GM21723 (cell line): ENCODE data around the gene CHST12.

Experiments
- ATAC-seq: cut with Tn5 transposase; IDR thresholded peaks from one replicate; pipeline ENCODE4 v1.9.1; 2021; ENCODE audit warnings: mild to moderate bottlenecking, moderate library complexity; ENCODE audit not compliant: unreplicated experiment

Gene CHST12

DNA sequence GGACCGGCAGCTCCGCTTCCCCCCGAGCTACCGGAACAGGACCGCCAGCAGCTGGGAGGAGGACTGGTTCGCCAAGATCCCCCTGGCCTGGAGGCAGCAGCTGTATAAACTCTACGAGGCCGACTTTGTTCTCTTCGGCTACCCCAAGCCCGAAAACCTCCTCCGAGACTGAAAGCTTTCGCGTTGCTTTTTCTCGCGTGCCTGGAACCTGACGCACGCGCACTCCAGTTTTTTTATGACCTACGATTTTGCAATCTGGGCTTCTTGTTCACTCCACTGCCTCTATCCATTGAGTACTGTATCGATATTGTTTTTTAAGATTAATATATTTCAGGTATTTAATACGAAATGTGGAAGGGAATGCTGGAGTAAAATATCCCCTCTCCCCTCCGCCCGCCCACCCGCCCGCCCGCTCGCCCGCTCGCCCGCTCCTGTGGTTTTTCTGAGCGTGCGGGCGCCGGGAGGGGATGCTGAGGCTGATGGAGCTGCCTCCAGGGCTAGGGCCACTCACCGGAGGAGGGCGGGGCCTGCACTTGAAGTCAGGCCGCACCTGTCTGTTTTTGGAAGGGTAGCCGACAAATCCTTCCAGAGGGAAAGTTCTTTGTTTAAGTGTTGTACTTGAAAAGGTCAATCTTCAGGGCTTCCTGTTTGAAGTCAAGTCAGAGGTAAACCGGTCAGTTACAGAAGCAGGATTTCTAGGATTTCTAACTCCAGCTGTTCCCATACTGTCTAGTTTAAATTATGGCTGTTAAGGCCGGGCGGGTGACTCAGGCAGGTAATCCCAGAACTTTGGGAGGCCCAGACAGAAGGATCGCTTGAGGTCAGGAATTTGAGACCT is 30.5 kb downstream of the CHST12 start:
- ATAC-seq: no peak

DNA sequence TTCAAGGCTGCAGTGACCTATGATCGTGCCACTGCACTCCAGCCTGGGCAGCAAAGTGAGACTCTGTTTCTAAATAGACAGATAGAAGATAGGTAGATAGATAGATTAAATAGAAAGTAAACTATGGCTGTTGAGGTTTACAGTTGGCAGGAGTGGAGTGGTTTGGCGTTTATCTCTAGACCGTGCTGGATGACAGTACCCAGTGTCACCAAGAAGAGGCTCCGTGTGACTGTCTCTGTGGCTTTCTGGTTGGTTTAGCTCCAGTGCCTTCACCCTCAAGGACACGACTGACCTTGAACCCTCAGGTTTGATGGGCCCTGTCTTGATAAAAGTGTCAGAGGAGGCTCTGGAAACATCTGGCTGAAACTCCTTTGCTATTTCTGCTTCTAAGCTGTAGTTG is 31.7 kb downstream of the CHST12 start:
- no peak for ATAC-seq

DNA sequence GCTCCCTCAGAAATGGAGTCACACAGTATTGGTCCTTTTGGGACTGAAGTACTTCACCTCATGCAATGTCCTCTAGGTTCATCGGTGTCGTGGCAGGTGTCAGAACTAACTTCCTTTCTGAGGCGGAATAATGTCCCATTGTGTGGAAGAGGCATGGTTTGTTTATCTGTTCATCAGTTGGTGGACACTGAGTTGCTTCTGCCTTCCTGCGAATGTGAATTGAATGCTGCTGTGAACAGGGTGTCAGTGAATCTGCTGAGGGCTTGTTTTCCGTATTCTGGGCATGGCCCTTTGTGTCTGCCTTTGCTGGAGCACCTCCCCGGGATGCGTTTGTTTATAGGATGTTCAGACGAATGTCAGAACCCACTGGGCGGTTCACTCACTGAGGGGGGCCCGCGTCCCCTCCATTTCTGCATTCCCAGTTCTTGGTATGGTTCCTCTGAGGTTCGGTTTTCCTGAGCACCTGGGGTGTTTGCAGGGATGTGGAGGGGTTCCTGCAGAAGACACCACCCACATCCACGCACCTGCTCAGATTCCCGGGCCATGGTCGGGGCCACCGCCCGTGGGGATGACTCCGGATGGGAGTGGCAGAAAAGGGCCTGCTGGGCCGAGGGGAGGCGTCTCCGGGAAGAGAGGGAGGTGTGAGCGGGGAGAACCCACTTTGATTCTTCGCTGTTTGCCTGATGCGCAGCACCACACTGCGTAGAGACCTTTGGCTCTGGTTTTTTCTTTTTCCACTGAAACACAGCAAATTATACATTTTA is 33.1 kb downstream of the CHST12 start:
- ATAC-seq: no peak

- no peak for ATAC-seq
Measured at GRCh38 chr7:2437136-2437535, 33.7 kb downstream of the CHST12 start.

- no peak for ATAC-seq
Measured at GRCh38 chr7:2437537-2438148, 34.2 kb downstream of the CHST12 start.

DNA sequence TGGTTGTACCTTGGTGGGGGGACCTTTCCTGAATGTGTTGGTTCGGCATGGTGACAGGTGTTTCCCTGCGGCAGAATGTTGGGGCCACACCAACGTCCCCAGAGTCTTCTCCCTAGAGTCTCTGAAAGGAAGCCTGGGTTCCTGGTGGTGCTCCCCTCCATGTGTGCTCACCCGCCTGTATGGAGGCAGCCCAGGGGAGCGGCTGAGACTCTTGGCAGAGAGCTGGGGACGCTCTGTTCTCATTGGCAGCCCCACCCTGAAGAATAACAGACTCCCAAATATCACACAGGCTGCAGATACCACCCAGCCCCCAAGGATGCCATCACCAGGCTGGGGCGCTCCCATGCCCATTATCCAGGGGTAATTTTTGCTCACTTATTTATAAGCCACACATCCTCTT is 34.8 kb downstream of the CHST12 start:
- ATAC-seq: no peak

DNA sequence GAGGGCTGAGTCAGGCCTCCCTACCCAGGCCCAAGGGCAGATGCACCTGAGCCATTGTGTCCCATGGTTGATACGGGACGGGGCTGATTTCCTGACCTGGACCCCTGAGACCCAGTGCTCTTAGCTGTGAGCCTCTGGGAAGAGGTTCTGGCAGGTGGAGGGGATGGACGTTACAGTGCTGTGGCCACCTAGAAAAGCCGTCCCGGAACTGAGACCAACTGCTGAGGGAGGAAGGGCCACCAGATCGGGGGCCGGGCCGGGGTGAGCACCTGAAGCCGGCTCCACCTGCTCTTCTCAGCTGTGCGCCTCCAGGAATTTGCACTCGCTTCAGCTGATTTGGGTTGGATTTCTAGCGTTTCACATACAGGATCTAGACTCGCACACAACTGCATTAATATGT is 35.4 kb downstream of the CHST12 start:
- ATAC-seq: no peak

DNA sequence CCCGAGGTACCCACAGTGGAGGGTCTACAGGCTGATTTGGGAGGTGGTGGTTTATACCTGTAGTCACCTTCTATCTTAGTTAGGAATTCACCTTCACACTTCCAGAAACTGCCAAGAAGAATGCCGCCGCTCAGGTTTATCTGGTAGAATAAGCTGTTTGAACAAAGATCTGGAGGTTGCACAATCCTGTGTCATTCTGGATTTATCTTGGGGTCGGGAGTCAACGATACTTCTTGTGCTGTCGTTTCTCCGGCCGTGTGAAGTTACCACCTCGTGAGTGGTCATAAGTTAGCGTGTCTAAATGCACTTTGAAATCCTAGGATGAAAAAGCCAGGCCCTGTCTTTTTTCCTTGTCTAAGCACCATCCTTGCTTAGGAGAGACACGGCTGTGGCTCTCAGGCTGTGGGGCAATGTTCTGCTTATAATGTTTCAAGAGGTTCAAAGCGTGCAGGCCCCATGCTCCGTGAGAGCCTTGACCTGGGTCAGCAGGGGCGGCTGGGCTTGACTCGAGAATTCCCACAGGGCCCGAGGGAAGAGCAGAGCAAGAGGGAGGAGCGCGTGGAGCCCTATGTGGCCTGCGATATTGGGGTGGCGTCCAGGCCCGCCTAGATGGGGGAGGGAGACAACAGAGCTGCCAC is 37.3 kb downstream of the CHST12 start:
- no peak for ATAC-seq

DNA sequence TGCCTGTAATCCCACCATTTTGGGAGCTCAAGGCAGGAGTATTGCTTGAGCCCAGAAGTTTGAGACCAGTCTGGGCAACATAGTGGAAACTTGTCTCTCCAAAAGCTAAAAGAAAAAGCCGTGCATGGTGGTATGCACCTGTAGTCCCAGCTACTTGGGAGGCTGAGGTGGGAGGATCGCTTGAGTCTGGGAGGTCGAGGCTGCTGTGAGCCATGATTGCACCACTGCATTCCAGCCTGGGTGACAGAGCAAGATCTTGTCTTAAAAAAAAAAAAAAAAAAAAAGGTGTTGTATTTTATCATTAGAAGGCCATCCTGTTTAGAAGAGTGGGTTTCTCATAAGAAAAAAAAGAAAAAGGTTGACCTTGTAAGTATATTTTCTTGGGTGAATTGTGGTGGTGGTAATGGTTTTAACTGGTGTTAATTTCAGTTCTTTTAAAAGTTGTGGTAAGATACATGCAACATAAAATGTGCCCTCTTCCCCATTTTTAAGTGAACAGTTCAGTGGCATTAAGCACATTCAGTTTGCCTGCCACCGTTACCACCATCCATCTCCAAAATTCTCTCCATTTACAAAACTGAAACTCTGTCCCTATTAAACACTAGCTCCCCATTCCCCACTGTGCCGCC is 38.1 kb downstream of the CHST12 start:
- no peak for ATAC-seq

DNA sequence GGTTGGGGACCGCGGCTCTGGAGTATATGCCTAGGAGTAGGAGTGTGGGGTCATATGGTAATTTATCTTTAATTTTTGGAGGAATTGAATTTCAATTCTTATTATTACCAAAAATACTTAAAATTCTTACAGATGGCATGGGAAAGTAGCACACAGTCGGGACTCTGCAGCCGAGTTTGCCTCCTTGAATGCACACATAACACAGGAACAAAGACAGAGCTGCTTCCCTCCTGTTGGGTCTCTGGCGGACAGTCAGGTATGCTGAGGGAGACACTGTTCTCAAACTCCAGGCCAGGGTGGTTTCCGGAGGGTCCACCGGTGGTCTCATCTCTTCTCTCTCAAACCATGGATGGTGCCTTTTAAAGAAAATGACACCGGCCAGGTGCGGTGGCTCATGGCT is 40.1 kb downstream of the CHST12 start:
- ATAC-seq: no peak

DNA sequence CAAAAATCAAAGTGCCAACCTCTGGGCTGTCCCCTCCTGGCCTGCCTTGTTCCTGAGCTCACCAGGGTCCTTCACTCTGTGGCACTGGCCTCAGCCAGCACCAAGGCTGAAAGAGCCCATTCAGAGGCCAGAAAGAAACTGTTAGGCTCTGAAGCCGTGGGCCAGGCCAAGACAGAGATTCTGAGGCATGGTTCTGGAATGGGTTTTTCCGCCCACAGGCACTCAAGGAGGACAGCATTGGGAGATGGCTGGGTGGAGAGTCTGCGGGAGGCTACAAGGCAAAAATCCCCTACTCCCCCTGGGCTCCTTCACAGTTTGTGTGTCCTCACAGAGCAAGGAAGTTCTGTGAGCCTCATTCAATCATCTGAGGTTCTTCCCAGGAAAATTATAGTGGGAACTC is 41.1 kb downstream of the CHST12 start:
- no peak for ATAC-seq

- no peak for ATAC-seq
Measured at GRCh38 chr7:2445047-2445446, 41.6 kb downstream of the CHST12 start.

DNA sequence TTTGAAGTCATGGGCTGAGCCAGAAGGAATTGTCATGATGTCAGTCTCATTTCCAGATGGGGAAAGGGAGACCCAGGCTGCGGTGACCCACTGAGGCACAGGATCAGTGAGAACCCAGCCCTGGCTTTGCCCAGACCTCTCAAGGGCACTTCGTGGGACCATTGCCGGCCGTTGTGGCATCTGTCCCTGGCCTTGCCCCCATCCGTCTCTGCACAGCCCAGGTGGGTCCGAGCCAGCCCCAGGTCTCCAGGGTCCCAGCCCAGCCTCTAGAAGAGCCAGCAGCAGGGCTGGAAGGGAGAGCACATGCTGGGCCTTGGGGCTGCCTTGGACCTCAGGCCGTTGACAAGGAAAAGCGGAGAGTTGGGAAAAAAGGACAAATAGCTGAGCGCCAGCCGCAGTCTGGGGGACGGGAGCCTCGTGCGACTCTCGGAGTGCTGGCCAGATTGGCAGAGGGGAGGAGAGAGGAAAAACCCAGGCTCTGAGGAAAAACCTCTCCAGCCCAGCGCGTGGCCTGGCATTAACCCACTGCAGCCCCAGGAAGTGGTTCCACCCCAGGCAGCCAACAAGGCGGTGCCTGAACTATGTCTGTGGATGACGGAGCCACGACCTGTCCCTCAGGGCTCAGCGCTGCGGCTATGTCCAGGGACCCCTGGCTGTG is 42.6 kb downstream of the CHST12 start:
- ATAC-seq: no peak

DNA sequence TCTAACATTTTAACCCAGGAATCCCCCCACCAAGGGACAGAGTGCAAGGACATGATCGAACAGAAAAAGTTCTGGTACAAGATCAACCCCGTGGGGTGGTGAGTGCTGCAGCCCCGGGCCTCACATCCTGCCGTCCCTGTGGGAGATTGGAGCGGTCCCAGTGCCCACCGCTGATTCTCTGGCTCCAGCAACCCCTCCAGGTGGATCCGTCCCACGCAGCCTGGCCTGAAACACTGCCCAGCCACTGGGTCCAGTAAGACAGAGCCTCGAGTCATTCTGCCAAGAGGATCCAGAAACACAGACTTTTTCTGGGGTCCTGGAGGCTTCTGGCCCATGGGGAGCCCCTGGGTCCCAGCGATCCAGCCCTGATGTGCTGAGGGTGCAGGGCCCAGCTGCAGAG is 43.3 kb downstream of the CHST12 start:
- ATAC-seq: no peak

GRCh38 chr7:2450198-2451107 is 47.0 kb downstream of the CHST12 start:
- ATAC-seq: no peak

DNA sequence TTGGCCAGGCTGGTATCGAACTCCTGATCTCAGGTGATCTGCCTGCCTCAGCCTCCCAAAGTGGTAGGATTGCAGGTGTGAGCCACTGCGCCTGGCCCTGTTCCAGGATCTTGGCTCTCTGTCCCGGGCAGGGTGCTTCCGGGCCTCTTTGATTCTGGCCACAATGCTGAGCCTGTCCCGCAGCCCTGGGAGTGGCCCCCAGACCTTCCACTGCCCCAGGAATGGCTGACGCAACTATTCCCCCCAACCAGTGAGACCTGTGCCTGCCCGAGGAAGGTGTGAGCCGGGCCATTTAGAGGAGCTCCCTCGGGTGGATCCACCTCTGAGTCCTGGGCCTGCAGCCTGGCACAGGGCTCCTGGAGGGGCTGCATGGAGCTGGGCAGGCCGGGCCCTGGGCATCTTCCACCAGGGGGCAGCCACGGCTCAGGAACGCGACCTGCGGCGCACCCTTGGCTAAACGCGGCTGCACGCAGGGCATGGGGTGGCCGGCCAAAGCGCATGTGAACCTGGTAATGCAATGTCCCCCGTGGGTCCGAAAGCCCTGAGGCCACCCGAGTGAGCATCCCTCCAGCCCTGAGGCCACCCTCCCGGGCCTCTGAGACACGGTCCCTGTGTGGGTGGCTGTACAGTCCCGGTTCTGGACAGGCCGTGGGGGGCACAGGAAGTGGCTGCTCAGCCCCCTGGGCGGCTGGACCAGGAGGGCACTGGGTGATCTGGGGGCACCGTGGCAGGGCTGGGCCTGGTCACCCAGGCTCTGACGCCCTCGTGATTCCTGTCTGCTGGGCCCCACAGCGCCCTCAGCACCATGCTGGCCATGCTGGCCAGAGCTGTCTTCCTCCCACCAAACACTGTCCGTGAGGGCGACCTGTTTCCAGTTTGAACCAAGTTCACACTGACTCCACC is 48.0 kb downstream of the CHST12 start:
- peak; percentile 84 for ATAC-seq

- ATAC-seq: peak; percentile 69
Measured at GRCh38 chr7:2452074-2452507, 48.7 kb downstream of the CHST12 start.

DNA sequence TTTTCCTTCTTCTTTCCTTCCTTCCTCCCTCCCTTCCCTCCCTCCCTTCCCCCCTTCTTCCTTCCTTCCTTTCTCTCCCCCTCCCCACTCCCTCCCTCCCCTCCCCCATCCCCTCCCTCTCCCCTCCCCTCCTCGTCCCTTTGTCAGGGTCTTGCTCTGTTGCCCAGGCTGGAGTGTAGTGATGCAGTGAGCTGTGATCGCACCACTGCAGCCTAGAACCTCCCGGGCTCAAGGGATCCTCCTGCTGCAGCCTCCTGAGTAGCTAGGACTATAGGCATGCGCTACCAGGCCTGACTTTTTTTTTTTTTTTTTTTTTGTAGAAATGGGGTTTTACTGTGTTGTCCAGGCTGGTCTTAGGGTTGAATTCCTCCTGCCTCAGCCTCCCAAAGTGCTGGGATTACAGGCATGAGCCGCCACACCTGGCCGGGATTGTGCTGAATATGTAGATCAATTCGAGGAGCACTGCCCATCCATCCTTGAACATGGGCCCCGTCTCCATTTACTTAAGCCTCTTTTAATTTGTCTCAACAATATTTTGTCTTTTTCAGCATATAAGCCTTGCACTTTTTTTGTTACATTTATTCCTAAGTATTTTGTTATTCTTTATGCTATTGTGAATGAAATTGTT is 49.3 kb downstream of the CHST12 start:
- ATAC-seq: no peak
